Left lung (tissue), 10 donors: Measurements from ENCODE around the gene C14orf93. TPM values are rescaled to one million over a fixed set of nuclear protein-coding genes. Genes with fewer than 3 reads are reported as not detected.

Experiments
- ATAC-seq: fragments of 200-7000 bp; cut with Tn5 transposase; one replicate; pipeline ENCODE4 v1.9.1; 2020; ENCODE audit warnings: moderate library complexity
- DNase-seq, 4 donors: peaks; one replicate each; pipeline ENCODE4 v3.0.0-alpha.2; 2013 to 2020
- H3K27ac ChIP-seq, 2 donors: fragments of 200-600 bp; sonication (generic) in 1 of 2; one replicate each; pipeline versions ENCODE4 v1.5.0 to v1.8.0; 2020 to 2021
- H3K27me3 ChIP-seq, 2 donors: fragments of 200-600 bp; sonication (generic) in 1 of 2; one replicate each; pipeline versions ENCODE4 v1.5.0 to v1.8.0; 2020 to 2021
- H3K36me3 ChIP-seq, 2 donors: fragments of 200-600 bp; sonication (generic) in 1 of 2; one replicate each; pipeline versions ENCODE4 v1.5.0 to v1.8.0; 2020 to 2021
- H3K4me1 ChIP-seq, 2 donors: fragments of 200-600 bp; one replicate each; pipeline ENCODE4 v1.8.0; 2021
- H3K4me3 ChIP-seq, 2 donors: fragments of 200-600 bp; sonication (generic) in 1 of 2; one replicate each; pipeline versions ENCODE4 v1.5.0 to v1.8.0; 2020 to 2021; ENCODE audit warnings: mild to moderate bottlenecking in 1 of 2
- H3K9me3 ChIP-seq, 2 donors: fragments of 200-600 bp; sonication (generic) in 1 of 2; one replicate each; pipeline versions ENCODE4 v1.5.0 to v1.8.0; 2020 to 2021
- intact Hi-C, 2 donors: fragments of 100-400 bp; cut with DNase I; formaldehyde crosslinking; loops; one replicate each; pipeline versions ENCODE4 v1.11.2 to v1.14.2; 2022
- polyA plus RNA-seq, 6 donors: library from polyadenylated mRNA; unstranded; fragments of 120-200 nt; gene quantifications; one replicate each; pipeline ENCODE4 v1.2.1, GENCODE V29; 2013; ENCODE audit not compliant: insufficient read length in 6 of 6
- total RNA-seq, 2 donors: library from RNA; stranded (reverse); fragmentation: NEBNext Ultra II Directional; extraction: Animal tissue kit (Norgen Biotek cat#: 25700); gene quantifications; one replicate each; pipeline ENCODE4 v1.2.1, GENCODE V29; 2021
- TF ChIP-seq, protein P1 (sequence below), 2 donors: fragments of 200-600 bp; sonication (generic) in 1 of 2; IDR thresholded peaks; one replicate each; pipeline versions ENCODE4 v1.5.0 to v1.8.0; 2021; ENCODE audit warnings: antibody characterized with exemption in 2 of 2
- donor health status: DM: no; HTN: yes; CAD: no.
- donor health status: DM: no; HTN: no; CAD: no.

Gene C14orf93
- total and polyA plus RNA-seq, 8 donors: 8.3 to 24.0 (median 21.3) TPM

DNA sequence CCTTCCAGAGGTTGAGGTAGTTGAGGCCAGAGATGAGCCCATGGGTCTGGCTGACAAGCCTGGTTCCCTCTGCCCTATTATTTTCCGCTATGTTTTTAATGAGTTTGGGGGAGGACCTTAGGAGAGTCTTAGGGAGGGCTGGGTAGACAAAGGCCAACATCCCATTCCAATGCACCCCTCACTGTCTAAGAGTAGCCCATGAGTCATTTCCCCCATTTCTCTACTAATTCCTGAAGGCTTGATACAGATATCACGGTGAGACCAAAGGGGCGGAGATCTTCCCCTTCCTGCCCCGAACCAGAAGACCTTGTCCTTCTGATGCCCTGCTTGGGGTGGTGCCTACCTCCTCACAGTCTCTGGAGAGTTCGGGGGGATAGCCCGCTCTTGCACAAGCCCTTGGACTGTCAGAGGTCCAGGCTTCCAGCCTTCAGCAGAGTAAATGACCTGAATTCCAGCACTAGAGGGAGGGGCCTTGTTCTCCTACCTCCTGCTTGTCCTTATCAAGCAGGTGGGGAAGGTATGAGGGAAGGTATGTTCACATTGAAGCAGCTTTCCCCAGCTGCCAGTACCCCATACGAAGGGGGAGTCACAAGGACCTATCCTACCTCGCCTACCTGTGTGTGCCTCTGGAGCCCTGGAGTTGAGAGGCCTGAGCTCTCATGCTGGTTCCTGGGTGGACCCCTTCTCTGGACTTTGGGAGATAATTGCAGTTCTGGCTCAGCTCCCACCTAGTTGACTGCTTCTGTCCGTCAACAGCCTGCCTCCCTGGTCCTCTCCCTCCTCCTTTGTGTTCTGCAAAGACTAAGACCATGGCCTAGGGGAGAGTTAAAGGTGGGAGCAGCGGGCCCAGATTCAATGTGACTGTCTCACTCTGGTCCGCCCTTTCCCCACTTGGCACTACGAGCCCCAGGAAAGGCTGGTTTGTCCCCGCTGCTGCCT lies 35.7 kb upstream of the C14orf93 start:
- H3K4me3 ChIP-seq: no peak overlapping the region
- H3K4me1 ChIP-seq: peaks cover 0 to 15% of the 10 kb centered on the region in 2 donors
- TF ChIP-seq, protein P1, sequence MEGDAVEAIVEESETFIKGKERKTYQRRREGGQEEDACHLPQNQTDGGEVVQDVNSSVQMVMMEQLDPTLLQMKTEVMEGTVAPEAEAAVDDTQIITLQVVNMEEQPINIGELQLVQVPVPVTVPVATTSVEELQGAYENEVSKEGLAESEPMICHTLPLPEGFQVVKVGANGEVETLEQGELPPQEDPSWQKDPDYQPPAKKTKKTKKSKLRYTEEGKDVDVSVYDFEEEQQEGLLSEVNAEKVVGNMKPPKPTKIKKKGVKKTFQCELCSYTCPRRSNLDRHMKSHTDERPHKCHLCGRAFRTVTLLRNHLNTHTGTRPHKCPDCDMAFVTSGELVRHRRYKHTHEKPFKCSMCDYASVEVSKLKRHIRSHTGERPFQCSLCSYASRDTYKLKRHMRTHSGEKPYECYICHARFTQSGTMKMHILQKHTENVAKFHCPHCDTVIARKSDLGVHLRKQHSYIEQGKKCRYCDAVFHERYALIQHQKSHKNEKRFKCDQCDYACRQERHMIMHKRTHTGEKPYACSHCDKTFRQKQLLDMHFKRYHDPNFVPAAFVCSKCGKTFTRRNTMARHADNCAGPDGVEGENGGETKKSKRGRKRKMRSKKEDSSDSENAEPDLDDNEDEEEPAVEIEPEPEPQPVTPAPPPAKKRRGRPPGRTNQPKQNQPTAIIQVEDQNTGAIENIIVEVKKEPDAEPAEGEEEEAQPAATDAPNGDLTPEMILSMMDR (IDR thresholded peaks at IDR 0.05): no peak
- no peaks in the 10 kb centered on the region for H3K27me3 ChIP-seq
- ATAC-seq (peak; percentile 31), DNase-seq (no peak)
- H3K27ac ChIP-seq: peak overlapping the region; percentile 5 to 44
- intact Hi-C loops: no loop called here
- H3K9me3 ChIP-seq: no peaks in the 10 kb centered on the region
- H3K36me3 ChIP-seq: no peaks in the 10 kb centered on the region

- H3K27ac ChIP-seq: no peak overlapping the region
- TF ChIP-seq, protein P1 (IDR thresholded peaks at IDR 0.05): no peak
- intact Hi-C loops: no loop called here
- DNase-seq: no peak
- peak; percentile 19 for ATAC-seq
- no peaks in the 10 kb centered on the region for H3K27me3 ChIP-seq
- no peaks in the 10 kb centered on the region for H3K9me3 ChIP-seq
- H3K4me3 ChIP-seq: no peak overlapping the region
- H3K36me3 ChIP-seq: no peaks in the 10 kb centered on the region
- H3K4me1 ChIP-seq: peaks cover 0 to 15% of the 10 kb centered on the region in 2 donors
Observed at GRCh38 chr14:23044840-23045239, 34.9 kb upstream of the C14orf93 start.

- H3K9me3 ChIP-seq: no peaks in the 10 kb centered on the region
- H3K27ac ChIP-seq: no peak overlapping the region
- H3K4me1 ChIP-seq: peaks cover 0 to 15% of the 10 kb centered on the region in 2 donors
- H3K36me3 ChIP-seq: no peaks in the 10 kb centered on the region
- intact Hi-C loops: no loop called here
- DNase-seq (peak in 1 of 4 donors; percentile 32), ATAC-seq (no peak)
- H3K27me3 ChIP-seq: no peaks in the 10 kb centered on the region
- TF ChIP-seq, protein P1 (IDR thresholded peaks at IDR 0.05): no peak
- no peak overlapping the region for H3K4me3 ChIP-seq
Observed at GRCh38 chr14:23043754-23044153, 33.8 kb upstream of the C14orf93 start.

- intact Hi-C loops: no loop called here
- TF ChIP-seq, protein P1 (IDR thresholded peaks at IDR 0.05): no peak
- no peak for ATAC-seq
- Histone ChIP-seq H3K27me3 (no peaks in the 10 kb centered on the region), H3K36me3 (no peaks in the 10 kb centered on the region), H3K4me3 (no peak overlapping the region), H3K9me3 (no peaks in the 10 kb centered on the region), H3K4me1 (peaks cover 0 to 15% of the 10 kb centered on the region in 2 donors), H3K27ac (no peak overlapping the region)
- no peak for DNase-seq
Observed at GRCh38 chr14:23043145-23043544, 33.2 kb upstream of the C14orf93 start.

DNA sequence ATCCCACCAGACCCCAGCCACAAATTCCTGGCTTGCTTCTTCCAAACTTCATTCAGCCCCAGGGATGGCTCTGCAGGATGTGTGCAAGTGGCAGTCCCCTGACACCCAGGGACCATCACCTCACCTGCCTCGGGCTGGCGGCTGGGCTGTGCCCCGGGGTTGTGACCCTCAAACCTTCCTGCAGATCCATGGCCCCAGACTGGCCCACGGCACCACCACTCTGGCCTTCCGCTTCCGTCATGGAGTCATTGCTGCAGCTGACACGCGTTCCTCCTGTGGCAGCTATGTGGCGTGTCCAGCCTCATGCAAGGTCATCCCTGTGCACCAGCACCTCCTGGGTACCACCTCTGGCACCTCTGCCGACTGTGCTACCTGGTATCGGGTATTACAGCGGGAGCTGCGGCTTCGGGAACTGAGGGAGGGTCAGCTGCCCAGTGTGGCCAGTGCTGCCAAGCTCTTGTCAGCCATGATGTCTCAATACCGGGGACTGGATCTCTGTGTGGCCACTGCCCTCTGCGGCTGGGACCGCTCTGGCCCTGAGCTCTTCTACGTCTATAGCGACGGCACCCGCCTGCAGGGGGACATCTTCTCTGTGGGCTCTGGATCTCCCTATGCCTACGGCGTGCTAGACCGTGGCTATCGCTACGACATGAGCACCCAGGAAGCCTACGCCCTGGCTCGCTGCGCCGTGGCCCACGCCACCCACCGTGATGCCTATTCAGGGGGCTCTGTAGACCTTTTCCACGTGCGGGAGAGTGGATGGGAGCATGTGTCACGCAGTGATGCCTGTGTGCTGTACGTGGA lies 32.4 kb upstream of the C14orf93 start, which contains the start of gene PSMB11:
Gene PSMB11 (plus strand): TSS at position 51 of the 804 bp plus-strand sequence. CDS start 14 bp downstream, at position 65.
- intact Hi-C loops: no loop called here
- Histone ChIP-seq H3K4me1 (peaks cover 0 to 15% of the 10 kb centered on the region in 2 donors), H3K27me3 (no peaks in the 10 kb centered on the region), H3K9me3 (no peaks in the 10 kb centered on the region), H3K36me3 (no peaks in the 10 kb centered on the region), H3K27ac (no peak within 1 kb of the TSS), H3K4me3 (no peak within 1 kb of the TSS)
- DNase-seq: no peak
- ATAC-seq: no peak
- TF ChIP-seq, protein P1 (IDR thresholded peaks at IDR 0.05): no peak
